Panc1 (cell line): ENCODE data around the gene CNKSR3.

ENCODE experiments used
- CTCF ChIP-seq: fragments of 450-650 bp; IDR thresholded peaks from 2 replicates; pipeline ENCODE4 v1.5.1; 2017; ENCODE audit warnings: mild to moderate bottlenecking
- POLR2AphosphoS5 ChIP-seq: IDR thresholded peaks from 2 replicates; pipeline ENCODE4 v1.6.1; 2012; ENCODE audit warnings: mild to moderate bottlenecking, low read depth, low read length, moderate library complexity

GRCh38 chr6:154532426-154532825 is 21.9 kb upstream of the CNKSR3 start:
- TF ChIP-seq POLR2AphosphoS5 (no peak), CTCF (no peak)
